NT2/D1 (cell line): ENCODE results near the gene CYTH3.

ENCODE experiments used
- SUZ12 ChIP-seq: IDR thresholded peaks from 2 replicates; pipeline ENCODE4 v1.6.1; 2011; ENCODE audit not compliant: insufficient read length, insufficient read depth; ENCODE audit errors: extremely low read depth
- ZNF274 ChIP-seq: IDR thresholded peaks from 2 replicates; pipeline ENCODE4 v1.6.1; 2011; ENCODE audit warnings: mild to moderate bottlenecking, low read depth, low read length

DNA sequence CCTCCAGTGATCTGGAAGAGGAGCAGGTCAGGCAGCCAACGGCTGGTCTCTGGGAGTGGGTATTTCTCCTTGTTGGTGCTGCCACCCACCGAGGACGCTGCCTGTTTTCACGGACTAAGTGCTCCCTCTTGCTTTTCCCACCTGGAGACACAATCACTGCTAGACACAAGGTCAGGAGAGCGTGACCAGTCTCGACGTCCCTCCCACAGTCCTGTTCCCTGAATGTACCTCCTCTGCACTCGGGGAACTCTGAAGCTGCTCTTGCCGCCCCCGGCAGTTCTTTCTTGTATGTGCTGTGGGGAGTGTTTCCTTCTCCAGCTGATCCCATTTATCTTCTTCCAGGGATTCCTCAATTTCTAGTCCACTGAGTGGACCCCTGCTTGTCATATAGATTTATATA lies 89.4 kb downstream of the CYTH3 start:
- TF ChIP-seq SUZ12 (no peak), ZNF274 (no peak)
